ENCODE measurements around the gene LAYN.

GRCh38 chr11:111561306-111561705 is 20.8 kb downstream of the LAYN start:
- TF ChIP-seq CTCF (IDR thresholded peaks at IDR 0.05; ENCODE audit: extremely low read depth in 1 of 2, insufficient read depth in 1 of 2, low read depth in 1 of 2, low read length in 2 of 2): no peak
- no peak for TF ChIP-seq EZH2 (IDR thresholded peaks at IDR 0.05; ENCODE audit: borderline replicate concordance, low read depth, low read length, severe bottlenecking)
